ENCODE measurements around the gene MICAL3. TPM values are rescaled to one million over a fixed set of nuclear protein-coding genes. Genes with fewer than 3 reads are reported as not detected.
A peak's percentile ranks its signal among the peaks of the same experiment; 100 is the strongest.

MICAL3 gene
- total and polyA plus RNA-seq, 9 of the 15 experiments (the other 6 are each of a cell fraction or from before 2014, with no cell fraction given): 0.53 to 32.1 (median 12.3) TPM

DNA sequence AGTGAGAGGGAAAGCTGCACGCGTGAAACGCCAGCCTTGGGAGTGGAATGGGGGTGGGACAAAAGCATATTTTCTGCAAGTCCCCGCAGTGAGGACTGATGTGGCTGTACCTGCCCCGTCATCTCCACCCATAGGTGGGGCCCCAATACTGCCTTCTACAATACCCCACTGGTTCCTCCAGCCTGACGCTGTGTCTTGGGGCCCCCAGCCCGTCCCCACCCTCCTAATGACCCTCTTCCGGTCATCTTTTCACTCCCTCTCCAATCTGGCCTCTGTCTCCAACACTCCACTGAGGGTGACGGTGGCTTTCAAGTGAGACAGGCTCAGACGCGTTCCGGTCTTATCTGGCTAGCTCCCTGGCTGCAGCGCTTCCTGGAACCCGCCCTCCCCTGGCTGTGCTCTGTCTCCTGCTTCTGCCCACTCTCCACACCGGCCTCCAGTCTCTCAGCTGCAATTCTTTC lies 104.2 kb downstream of the MICAL3 start (continued):
- TF ChIP-seq L3MBTL2 (IDR thresholded peaks at IDR 0.05): peak; percentile 32; the same call in 1 of the 2 replicates
- TF ChIP-seq HDAC3 (IDR thresholded peaks at IDR 0.05; ENCODE audit: borderline replicate concordance, partially characterized antibody): peak; percentile 26
- peak; percentile 83 for TF ChIP-seq DPF2 (IDR thresholded peaks at IDR 0.05)
- TF ChIP-seq TCF3 (CRISPR knock-in tag; IDR thresholded peaks at IDR 0.05): peak; percentile 51
- TF ChIP-seq KDM5B (IDR thresholded peaks at IDR 0.05; ENCODE audit: insufficient replicate concordance, low read depth, low read length): peak; percentile 39
- TF ChIP-seq TEAD4 (IDR thresholded peaks at IDR 0.05; ENCODE audit: low read length): peak; percentile 48; the same call in 1 of the 2 replicates
- TF ChIP-seq TEAD4 (CRISPR knock-in tag; IDR thresholded peaks at IDR 0.05; ENCODE audit: borderline replicate concordance): no peak
- peak; percentile 41; the same call in 1 of the 2 replicates for TF ChIP-seq PHF8 (IDR thresholded peaks at IDR 0.05; ENCODE audit: borderline replicate concordance, low read length)
- peak; percentile 71; the same call in 1 of the 2 replicates for TF ChIP-seq ZEB2 (IDR thresholded peaks at IDR 0.05)
- 0 out of 3 replicates have a peak, but pooled peaks of 1 of the 2 experiments have one; percentile 14 for TF ChIP-seq CBX3 (IDR thresholded peaks at IDR 0.05; ENCODE audit: borderline replicate concordance in 1 of 2, low read length in 2 of 2)
- TF ChIP-seq LEF1 (IDR thresholded peaks at IDR 0.05): peak; percentile 72
- peak; percentile 97 for TF ChIP-seq ETV1 (tag; conservative IDR thresholded peaks at IDR 0.05; ENCODE audit: low read depth)
- TF ChIP-seq, protein P1, sequence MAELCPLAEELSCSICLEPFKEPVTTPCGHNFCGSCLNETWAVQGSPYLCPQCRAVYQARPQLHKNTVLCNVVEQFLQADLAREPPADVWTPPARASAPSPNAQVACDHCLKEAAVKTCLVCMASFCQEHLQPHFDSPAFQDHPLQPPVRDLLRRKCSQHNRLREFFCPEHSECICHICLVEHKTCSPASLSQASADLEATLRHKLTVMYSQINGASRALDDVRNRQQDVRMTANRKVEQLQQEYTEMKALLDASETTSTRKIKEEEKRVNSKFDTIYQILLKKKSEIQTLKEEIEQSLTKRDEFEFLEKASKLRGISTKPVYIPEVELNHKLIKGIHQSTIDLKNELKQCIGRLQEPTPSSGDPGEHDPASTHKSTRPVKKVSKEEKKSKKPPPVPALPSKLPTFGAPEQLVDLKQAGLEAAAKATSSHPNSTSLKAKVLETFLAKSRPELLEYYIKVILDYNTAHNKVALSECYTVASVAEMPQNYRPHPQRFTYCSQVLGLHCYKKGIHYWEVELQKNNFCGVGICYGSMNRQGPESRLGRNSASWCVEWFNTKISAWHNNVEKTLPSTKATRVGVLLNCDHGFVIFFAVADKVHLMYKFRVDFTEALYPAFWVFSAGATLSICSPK (IDR thresholded peaks at IDR 0.05; ENCODE audit: borderline replicate concordance): no peak

Measured in K562 (cell line).